Activated CD4-positive, alpha-beta T cell treated with anti-CD3 and anti-CD28 coated beads, Interleukin-2, Interleukin-4, amounts not matched to agents 100 ng/mL and 50 ng/mL, durations not matched to agents 16 hours and 8 hours (primary cell): ENCODE data around the gene TPO.

ENCODE experiments used
- DNase-seq: peaks from one replicate; pipeline ENCODE4 v3.0.0-alpha.2; 2020; ENCODE audit warnings: low spot score

TPO gene

GRCh38 chr2:1450915-1451314, 37.7 kb downstream of the TPO start:
- no peak for DNase-seq

GRCh38 chr2:1451422-1451821, 38.2 kb downstream of the TPO start:
- DNase-seq: no peak

GRCh38 chr2:1453561-1453960, 40.3 kb downstream of the TPO start:
- DNase-seq: no peak

- no peak for DNase-seq
These were observed 41.1 kb downstream of the TPO start for GRCh38 chr2:1454346-1454745.

GRCh38 chr2:1455466-1455865, 42.2 kb downstream of the TPO start:
- DNase-seq: no peak

- no peak for DNase-seq
These were observed 45.2 kb downstream of the TPO start for GRCh38 chr2:1458432-1458831.

GRCh38 chr2:1459727-1460126, 46.5 kb downstream of the TPO start:
- DNase-seq: no peak

- no peak for DNase-seq
These were observed 47.7 kb downstream of the TPO start for GRCh38 chr2:1460851-1461418.

- no peak for DNase-seq
These were observed 48.5 kb downstream of the TPO start for GRCh38 chr2:1461507-1462390.

- DNase-seq: no peak
These were observed 49.7 kb downstream of the TPO start for GRCh38 chr2:1462994-1463393.

- no peak for DNase-seq
These were observed 59.1 kb downstream of the TPO start for GRCh38 chr2:1472350-1472749.

- no peak for DNase-seq
These were observed 63.4 kb downstream of the TPO start for GRCh38 chr2:1476617-1477195.

- no peak for DNase-seq
These were observed 64.2 kb downstream of the TPO start for GRCh38 chr2:1477196-1478040.

- DNase-seq: no peak
These were observed 65.3 kb downstream of the TPO start for GRCh38 chr2:1478311-1479305.

GRCh38 chr2:1479346-1479745, 66.1 kb downstream of the TPO start:
- DNase-seq: no peak

- DNase-seq: no peak
These were observed 67.4 kb downstream of the TPO start for GRCh38 chr2:1480671-1481076.

GRCh38 chr2:1481406-1482252, 68.4 kb downstream of the TPO start:
- DNase-seq: no peak

- DNase-seq: no peak
These were observed 69.0 kb downstream of the TPO start for GRCh38 chr2:1482253-1482675.

GRCh38 chr2:1482981-1483380, 69.7 kb downstream of the TPO start:
- no peak for DNase-seq

- DNase-seq: no peak
These were observed 70.3 kb downstream of the TPO start for GRCh38 chr2:1483551-1483950.
